Smooth muscle cell (in vitro differentiated cells): ENCODE results near the gene PLCL2. TPM values are rescaled to one million over a fixed set of nuclear protein-coding genes. Genes with fewer than 3 reads are reported as not detected.

ENCODE experiments used
- DNase-seq: peaks from one replicate; lab custom pipeline; 2025; ENCODE audit not compliant: unreplicated experiment; lab: John Stamatoyannopoulos, UW
- H2AFZ ChIP-seq: fragments of 200-600 bp; sonication (generic); 2 replicates; pipeline ENCODE4 v1.6.0; 2016; ENCODE audit warnings: antibody characterized with exemption, low read depth, mild to moderate bottlenecking
- H3F3A ChIP-seq: fragments of 200-600 bp; sonication (generic); 2 replicates; pipeline ENCODE4 v1.6.0; 2017; ENCODE audit warnings: antibody characterized with exemption, low read depth
- H3K27ac ChIP-seq: fragments of 200-600 bp; sonication (generic); 2 replicates; pipeline ENCODE4 v1.5.1; 2016; ENCODE audit warnings: low read depth, mild to moderate bottlenecking
- H3K27me3 ChIP-seq: fragments of 200-600 bp; sonication (generic); 2 replicates; pipeline ENCODE4 v1.6.1; 2016; ENCODE audit warnings: low read depth, mild to moderate bottlenecking
- H3K36me3 ChIP-seq: fragments of 200-600 bp; sonication (generic); 2 replicates; pipeline ENCODE4 v1.5.1; 2016; ENCODE audit warnings: low read depth
- H3K4me1 ChIP-seq: fragments of 200-600 bp; sonication (generic); 2 replicates; pipeline ENCODE4 v1.5.1; 2016; ENCODE audit warnings: low read depth
- H3K4me2 ChIP-seq: fragments of 200-600 bp; sonication (generic); 2 replicates; pipeline ENCODE4 v1.6.0; 2016; ENCODE audit warnings: mild to moderate bottlenecking
- H3K4me3 ChIP-seq: fragments of 200-600 bp; sonication (generic); 2 replicates; pipeline ENCODE4 v1.5.1; 2016; ENCODE audit warnings: mild to moderate bottlenecking
- H3K79me2 ChIP-seq: fragments of 200-600 bp; sonication (generic); 2 replicates; pipeline ENCODE4 v1.6.0; 2016; ENCODE audit warnings: low read depth, mild to moderate bottlenecking
- H3K9ac ChIP-seq: fragments of 200-600 bp; sonication (generic); 2 replicates; pipeline ENCODE4 v1.6.0; 2016; ENCODE audit warnings: low read depth
- H3K9me3 ChIP-seq: fragments of 200-600 bp; sonication (generic); replicated peaks from 2 replicates; pipeline ENCODE4 v1.5.1; 2016; ENCODE audit warnings: low read depth
- H4K20me1 ChIP-seq: fragments of 200-600 bp; sonication (generic); 2 replicates; pipeline ENCODE4 v1.6.0; 2016; ENCODE audit warnings: low read depth
- WGBS: methylation state at CpG from one replicate; pipeline ENCODE4 v1.1.7; 2016; ENCODE audit warnings: low lambda C conversion rate; 5-methylcytosine and 5-hydroxymethylcytosine counted together
- polyA plus RNA-seq: library from polyadenylated mRNA; unstranded; fragments of >200 nt; fragmentation: Nextera tagmentation; extraction: Ambion mirVana; gene quantifications from 2 replicates; pipeline ENCODE4 v1.2.1, GENCODE V29; 2016
- total RNA-seq: library from RNA; depleted of rRNA; stranded (reverse); fragments of >200 nt; gene quantifications from 2 replicates; pipeline ENCODE4 v1.2.3, GENCODE V29; 2014
- TF ChIP-seq, protein P1 (sequence below): fragments of 200-600 bp; sonication (generic); IDR thresholded peaks from 2 replicates; pipeline ENCODE4 v1.5.1; 2017; ENCODE audit warnings: borderline replicate concordance, mild to moderate bottlenecking, antibody characterized with exemption; ENCODE audit not compliant: insufficient read depth, poor library complexity, severe bottlenecking

PLCL2 gene
- total and polyA plus RNA-seq, 2 experiments from 2014 or later: 2.1 to 5.0 TPM

DNA sequence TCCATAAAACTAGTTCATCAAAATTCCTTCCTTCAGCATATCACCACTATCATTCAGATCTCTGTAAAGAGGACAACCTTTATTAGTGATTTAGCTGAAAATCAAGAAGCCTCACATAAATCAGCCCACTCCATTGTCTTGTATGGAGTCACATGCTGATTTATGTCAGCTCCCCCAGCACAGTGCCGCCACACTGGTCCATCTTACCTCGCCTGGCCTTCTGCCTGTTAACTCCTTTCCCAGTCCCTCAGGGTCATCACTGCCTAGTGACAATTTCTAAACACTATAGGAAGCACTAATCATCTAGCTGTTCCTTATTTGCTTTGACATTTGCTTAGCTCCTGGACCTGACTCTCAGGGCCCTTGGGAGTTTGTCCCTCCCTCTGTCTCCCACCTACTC lies 75.4 kb downstream of the PLCL2 start:
- Histone ChIP-seq H3F3A (no peaks in the 10 kb centered on the region), H3K27ac (no peak overlapping the region), H2AFZ (no peak overlapping the region), H3K4me1 (no peaks in the 10 kb centered on the region), H3K4me3 (no peak overlapping the region), H3K36me3 (no peaks in the 10 kb centered on the region), H4K20me1 (no peaks in the 10 kb centered on the region), H3K27me3 (no peaks in the 10 kb centered on the region), H3K9me3 (no peaks in the 10 kb centered on the region), H3K79me2 (no peaks in the 10 kb centered on the region), H3K9ac (no peak overlapping the region), H3K4me2 (no peak overlapping the region)
- no peak for DNase-seq
- TF ChIP-seq, protein P1, sequence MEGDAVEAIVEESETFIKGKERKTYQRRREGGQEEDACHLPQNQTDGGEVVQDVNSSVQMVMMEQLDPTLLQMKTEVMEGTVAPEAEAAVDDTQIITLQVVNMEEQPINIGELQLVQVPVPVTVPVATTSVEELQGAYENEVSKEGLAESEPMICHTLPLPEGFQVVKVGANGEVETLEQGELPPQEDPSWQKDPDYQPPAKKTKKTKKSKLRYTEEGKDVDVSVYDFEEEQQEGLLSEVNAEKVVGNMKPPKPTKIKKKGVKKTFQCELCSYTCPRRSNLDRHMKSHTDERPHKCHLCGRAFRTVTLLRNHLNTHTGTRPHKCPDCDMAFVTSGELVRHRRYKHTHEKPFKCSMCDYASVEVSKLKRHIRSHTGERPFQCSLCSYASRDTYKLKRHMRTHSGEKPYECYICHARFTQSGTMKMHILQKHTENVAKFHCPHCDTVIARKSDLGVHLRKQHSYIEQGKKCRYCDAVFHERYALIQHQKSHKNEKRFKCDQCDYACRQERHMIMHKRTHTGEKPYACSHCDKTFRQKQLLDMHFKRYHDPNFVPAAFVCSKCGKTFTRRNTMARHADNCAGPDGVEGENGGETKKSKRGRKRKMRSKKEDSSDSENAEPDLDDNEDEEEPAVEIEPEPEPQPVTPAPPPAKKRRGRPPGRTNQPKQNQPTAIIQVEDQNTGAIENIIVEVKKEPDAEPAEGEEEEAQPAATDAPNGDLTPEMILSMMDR: no peak
- 82% methylated on average over 2 of the region's 2 CpGs for WGBS

DNA sequence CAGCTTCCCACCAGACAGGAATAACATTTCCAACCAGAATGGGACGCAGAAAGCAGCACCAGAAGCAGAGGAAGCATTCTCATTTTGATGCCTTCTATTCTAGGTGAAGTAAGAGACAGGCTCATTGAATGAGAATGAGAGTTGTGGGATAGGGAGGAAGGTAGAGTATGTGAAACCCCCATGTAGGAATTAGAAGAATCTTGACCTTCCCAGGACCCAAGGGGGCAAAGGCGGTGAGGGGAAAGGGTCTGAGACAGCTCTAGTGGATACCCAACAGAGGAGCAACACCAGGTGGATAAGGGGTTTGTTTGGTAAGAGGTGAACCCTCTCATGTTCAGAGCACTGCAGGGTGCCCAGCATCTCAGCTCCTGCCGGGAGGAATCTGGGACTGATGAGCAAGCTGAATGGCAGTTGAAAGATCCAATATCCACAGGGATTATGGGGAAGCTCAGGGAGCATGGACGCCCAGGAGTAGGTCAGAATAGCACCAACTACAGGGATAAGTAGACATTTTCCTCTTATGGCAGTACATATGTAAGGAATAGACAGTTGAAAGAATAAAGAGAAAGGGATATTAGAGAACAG lies 77.0 kb downstream of the PLCL2 start:
- Histone ChIP-seq H2AFZ (no peak overlapping the region), H4K20me1 (no peaks in the 10 kb centered on the region), H3K4me2 (no peak overlapping the region), H3K27ac (no peak overlapping the region), H3K36me3 (no peaks in the 10 kb centered on the region), H3F3A (no peaks in the 10 kb centered on the region), H3K9ac (no peak overlapping the region), H3K4me3 (no peak overlapping the region), H3K79me2 (no peaks in the 10 kb centered on the region), H3K9me3 (no peaks in the 10 kb centered on the region), H3K27me3 (no peaks in the 10 kb centered on the region), H3K4me1 (no peaks in the 10 kb centered on the region)
- TF ChIP-seq, protein P1: no peak
- DNase-seq: no peak
- WGBS: 72% methylated on average over 4 of the region's 4 CpGs

DNA sequence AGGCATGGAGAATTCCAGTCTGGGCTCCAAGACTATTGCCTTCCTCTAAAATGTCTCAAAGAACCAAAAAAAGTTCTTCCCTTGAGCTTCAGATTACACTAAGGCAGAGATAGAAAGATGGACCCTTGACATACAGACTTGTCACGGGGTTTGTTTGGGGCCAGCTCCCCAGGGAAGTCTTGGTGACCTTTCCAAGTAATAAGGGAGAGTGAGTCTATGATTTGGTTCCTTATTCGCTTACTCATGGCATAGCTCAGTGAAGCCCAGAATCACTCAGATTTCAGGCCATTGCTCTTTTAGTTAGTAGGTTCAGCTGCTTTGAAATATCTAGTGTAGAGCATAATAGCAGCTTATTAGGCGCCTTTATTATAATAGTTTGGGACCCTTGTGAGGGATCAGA lies 90.3 kb downstream of the PLCL2 start:
- TF ChIP-seq, protein P1: no peak
- Histone ChIP-seq H3F3A (no peaks in the 10 kb centered on the region), H3K27me3 (no peaks in the 10 kb centered on the region), H3K4me3 (no peak overlapping the region), H3K4me2 (no peak overlapping the region), H2AFZ (no peak overlapping the region), H3K27ac (no peak overlapping the region), H4K20me1 (no peaks in the 10 kb centered on the region), H3K79me2 (no peaks in the 10 kb centered on the region), H3K9ac (no peak overlapping the region), H3K9me3 (no peaks in the 10 kb centered on the region), H3K4me1 (no peaks in the 10 kb centered on the region), H3K36me3 (no peaks in the 10 kb centered on the region)
- DNase-seq: no peak
- WGBS: 76% methylated on average over 3 of the region's 3 CpGs

DNA sequence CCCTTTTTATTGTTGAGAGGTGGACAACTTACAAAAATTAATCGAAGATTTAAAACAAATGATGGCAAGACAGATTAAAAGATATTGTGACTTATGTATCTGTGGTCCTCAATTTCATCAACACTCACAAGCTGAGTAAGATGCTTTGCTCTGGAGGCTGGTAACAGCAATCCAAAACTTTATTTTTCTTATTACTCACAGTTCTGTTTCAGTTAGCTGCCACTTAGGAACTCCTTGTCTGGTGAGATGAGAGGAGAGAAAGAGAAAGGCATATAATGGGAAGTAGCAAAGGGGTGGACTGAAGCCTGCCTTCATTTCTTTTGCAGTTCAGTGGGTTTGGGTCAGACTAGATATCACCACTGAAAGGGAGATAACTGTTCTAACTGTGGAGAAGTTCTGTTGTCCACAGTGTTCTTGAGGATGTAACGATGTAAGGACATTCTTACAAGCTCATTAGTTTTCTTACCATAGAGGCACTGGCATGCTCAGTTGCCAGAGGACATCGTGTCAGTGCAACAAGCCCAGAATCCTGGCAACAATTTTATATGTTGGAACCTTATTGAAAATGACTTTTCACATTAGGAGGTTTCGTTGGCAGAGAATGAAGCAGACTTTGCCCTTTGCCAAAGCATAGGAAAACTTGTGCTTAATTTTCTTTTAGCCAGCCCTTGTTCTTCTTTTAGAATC lies 93.6 kb downstream of the PLCL2 start:
- no peaks in the 10 kb centered on the region for H3K9me3 ChIP-seq
- 96% methylated on average over 4 of the region's 4 CpGs for WGBS
- H3K27me3 ChIP-seq: no peaks in the 10 kb centered on the region
- TF ChIP-seq, protein P1: no peak
- H3K27ac ChIP-seq: no peak overlapping the region
- no peaks in the 10 kb centered on the region for H3K79me2 ChIP-seq
- H3K4me3 ChIP-seq: no peak overlapping the region
- H3K4me1 ChIP-seq: no peaks in the 10 kb centered on the region
- no peak overlapping the region for H3K4me2 ChIP-seq
- H4K20me1 ChIP-seq: no peaks in the 10 kb centered on the region
- no peaks in the 10 kb centered on the region for H3K36me3 ChIP-seq
- no peak for DNase-seq
- no peaks in the 10 kb centered on the region for H3F3A ChIP-seq
- no peak overlapping the region for H2AFZ ChIP-seq
- no peak overlapping the region for H3K9ac ChIP-seq
